Glomerular visceral epithelial cell (primary cell): ENCODE results near the gene NOTCH1.
"Not testable (repeated sequence)": the region's sequence is repeated elsewhere in the genome, so short reads cannot be mapped to it uniquely, and the experiment has no call there.

Experiments used
- DNase-seq: peaks from one replicate; pipeline ENCODE4 v3.0.0-alpha.2; 2016; ENCODE audit errors: extremely low spot score

The NOTCH1 gene

DNA sequence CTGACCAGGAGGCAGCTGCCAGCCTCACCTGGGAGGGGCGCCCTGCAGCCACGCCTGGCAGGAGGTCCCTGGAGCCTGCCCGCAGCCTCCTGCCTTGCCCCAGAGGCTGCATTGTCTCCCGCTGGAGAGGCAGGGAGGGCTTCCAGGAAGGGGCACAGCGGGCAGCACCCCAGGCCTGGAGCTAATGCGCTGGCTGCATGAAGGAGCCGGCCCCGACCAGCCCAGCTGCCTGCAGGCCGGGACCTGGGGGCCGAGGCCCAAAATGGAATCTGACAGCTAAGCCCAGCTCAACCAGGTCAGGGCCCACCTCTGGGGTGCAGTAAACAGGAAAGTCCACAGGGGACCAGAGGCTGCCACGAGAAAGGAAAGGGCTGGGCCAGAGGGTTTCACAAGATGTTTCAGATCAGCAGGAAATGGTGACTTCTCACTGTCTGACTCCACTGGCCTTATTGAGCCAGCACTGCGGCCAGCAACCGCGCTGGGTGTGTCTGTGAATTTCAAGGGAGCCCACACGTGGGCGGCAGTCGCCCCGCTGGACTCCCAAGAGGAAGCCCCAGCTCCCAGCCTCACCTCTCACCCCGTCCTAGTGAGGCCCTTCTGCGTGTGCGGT, 18.6 kb upstream of the NOTCH1 start:
- no peak for DNase-seq

DNA sequence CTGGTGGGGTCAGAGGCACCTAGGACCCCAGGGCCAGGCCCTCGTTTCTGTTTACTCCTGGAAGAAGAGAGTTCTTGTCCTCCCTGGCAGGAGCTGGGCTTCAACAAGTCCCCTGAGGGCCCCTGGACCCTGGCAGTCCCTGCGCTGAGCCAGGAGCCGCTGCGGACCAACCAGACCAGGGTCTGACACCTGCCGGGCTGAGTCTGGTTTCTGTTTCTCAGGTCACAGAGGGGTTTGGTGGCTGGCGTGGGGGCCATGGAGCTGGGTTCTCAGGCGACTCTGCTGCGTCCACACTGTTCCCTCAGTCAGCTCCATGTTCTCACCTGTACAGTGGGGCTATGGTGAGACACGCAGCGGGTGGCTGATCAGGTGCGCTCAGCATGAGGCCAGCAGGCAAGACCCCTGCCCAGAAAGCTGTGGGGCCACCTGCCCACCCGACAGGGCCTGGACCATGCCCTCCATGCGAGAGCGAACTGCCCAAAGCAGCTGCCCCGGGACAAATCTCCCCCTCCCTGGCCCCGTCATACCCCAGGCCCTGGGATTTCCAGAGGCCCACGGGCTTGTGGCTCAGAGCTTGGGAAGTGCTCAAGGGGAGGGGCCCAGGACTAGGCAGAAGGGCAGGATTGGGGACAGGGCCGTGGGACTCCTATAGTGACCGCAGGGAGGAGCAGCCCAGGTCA, 17.9 kb upstream of the NOTCH1 start:
- no peak for DNase-seq

GRCh38 chr9:136562746-136563495, 17.1 kb upstream of the NOTCH1 start:
- no peak for DNase-seq

- DNase-seq: no peak
Observed at GRCh38 chr9:136561779-136562178, 15.9 kb upstream of the NOTCH1 start.

DNA sequence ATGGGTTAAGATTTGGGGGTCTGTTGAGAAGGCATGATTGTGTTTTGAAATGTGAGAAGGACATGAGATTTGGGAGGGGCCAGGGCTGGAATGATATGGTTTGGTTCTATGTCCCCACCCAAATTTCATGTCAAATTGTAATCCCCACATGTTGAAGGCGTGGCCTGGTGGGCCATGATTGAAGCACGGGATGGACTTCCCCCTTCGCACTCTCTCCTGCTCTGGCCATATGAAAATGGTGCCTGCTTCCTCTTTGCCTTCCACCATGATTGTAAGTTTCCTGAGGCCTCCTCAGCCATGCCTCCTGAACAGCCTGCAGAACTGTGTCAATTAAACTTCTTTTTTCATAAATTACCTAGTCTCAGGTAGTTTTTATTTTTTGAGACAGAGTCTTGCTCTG, 14.7 kb upstream of the NOTCH1 start:
- DNase-seq: no peak

DNA sequence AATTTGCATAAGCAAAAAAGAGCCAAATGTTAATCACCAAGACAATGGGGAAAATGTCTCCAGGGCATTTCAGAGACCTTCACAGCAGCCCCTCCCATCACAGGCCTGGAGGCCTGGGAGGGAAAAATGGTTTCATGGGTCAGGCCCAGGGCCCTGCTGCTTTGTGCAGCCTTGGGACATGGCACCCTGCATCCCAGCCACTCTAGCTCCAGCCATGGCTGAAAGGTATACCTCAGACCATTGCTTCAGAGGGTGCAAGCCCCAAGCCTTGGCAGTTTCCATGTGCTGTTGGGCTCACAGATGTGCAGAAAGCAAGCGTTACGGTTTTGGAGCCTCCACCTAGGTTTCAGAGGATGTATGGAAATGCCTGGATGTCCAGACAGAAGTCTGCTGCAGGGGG, 13.5 kb upstream of the NOTCH1 start:
- DNase-seq: not testable (repeated sequence)

- DNase-seq: not testable (repeated sequence)
Observed at GRCh38 chr9:136558846-136559245, 13.0 kb upstream of the NOTCH1 start.

- DNase-seq: no peak
Observed at GRCh38 chr9:136558373-136558772, 12.5 kb upstream of the NOTCH1 start.

GRCh38 chr9:136557036-136557435, 11.2 kb upstream of the NOTCH1 start:
- DNase-seq: no peak

DNA sequence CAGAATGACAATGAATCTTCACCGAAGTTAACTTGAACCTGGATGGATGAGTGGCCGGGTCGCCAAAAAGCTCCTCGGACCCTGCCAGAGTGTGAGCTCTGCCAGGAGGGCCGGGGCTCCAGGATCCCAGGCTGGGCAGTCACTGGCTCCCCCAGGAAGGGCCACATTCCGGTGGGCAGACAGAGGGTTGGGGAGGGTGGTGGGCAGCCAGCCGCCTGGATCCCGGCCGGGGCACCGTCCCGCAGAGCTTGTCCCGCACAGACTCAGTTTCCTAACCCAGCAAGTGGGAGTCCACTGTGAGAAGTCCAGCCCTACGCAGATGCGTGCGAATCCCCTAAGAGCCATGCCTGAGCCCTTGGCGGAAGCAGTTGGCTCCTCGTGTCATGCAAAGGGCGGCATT, 10.3 kb upstream of the NOTCH1 start:
- DNase-seq: no peak

DNA sequence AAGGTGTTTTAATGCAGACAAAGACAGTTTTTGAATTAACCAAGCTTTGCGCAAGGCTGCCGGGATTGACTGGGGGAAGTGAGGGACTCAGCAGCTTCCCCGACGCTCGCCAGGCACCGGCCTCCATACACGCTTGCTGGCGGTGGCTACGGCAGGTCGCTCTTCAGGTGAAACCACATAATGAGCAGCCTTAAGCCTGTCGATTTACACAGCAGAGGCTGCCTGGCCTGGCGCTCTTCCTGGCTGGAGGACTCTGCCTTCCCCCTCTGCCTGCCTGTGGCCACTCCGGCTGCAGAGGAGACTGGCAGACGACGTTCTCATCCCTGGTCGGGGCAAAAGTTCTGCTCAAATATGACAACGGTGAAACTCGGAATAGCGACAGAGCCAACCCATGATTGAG, 9.0 kb upstream of the NOTCH1 start:
- DNase-seq: no peak

DNA sequence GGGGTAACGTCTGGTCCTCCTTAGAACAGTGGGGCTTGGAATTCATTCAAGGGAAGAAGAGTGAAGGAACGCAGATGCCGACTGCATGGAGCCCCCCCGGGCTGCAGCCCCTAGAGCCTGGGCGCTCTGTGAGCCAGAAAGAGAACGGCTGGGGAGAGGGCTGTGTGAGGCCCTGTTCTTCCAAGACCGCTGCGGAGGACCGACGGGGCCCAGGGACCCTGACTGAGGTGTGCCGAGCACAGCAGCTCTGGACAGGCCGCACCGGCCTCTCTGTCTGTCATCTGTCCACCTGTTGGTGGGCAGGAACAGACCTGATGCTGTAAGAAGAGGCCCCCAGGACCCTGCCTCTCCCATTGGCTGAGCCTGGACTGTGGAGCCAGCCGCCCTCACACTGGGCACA, 7.7 kb upstream of the NOTCH1 start:
- DNase-seq: no peak

DNA sequence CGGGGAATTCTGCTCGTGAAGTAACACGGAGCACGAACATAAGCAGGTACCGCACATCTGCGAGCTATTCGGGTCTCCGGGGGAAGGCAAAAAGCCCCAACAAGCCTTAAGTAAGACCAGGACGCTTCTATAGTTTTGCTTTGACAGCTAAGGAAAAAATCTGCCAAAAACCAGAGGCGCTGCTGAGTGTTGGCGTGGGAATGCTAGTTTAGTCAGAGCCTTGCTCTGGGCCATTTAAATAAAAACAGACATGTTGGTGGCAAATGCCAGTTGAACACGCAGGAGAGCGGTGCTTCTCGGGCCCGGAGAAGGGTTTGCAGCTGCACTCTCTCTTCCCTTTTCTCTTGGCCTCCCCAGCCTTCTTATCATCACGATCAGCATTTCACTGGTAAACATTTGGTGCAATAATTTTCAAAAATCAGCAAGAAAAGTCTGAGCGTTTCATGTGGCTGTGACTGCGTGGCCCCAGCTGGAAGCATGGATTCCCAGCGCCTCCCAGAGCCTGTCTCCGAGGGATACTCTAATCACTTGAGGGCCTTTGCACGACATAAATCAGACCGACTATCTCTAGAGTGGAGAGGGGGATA, 6.4 kb upstream of the NOTCH1 start:
- DNase-seq: no peak

- peak; percentile 62 for DNase-seq
Observed at GRCh38 chr9:136551401-136552116, 5.7 kb upstream of the NOTCH1 start.

DNA sequence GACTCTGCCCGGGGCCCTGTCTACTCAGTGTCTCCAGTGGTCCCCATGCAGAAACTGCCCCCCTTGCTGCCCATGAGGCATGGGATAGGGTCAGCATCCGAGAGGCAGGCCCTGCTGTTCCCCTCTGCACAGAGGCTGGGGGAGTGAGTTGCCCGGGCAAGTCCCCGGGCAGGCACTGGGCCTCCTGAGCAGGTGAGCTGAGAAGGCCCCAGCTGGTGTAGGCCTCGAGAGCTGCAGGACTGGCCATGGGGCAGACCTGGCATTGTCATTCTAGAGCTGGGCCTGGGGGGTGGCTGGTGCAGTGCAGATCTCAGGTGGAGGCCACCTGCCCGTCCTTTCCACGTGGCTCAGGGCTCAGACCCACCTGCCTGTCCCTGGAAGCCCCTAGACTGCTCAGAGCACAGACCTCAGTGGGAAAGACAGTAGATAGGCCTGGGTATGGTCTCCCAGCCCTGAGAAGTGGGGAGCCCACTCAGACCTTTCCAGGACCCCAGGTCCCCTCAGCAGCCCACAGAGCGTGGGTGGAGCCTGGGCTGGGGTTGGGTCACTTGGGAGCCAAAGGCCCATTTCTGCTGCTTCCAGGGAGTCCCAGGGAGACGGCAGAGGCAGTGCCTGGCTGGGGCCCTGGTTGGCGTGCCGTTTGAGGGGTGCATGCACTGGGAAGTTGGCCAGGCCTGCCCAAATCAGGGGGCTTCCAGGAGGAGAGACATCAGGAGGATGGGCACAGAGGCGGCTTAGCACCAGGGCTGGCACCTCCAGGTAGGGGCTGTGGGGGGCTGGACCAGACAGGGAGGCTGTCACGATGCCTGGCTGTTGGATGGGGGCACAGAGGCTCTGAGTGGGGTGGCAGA, 4.8 kb upstream of the NOTCH1 start:
- DNase-seq: no peak

DNA sequence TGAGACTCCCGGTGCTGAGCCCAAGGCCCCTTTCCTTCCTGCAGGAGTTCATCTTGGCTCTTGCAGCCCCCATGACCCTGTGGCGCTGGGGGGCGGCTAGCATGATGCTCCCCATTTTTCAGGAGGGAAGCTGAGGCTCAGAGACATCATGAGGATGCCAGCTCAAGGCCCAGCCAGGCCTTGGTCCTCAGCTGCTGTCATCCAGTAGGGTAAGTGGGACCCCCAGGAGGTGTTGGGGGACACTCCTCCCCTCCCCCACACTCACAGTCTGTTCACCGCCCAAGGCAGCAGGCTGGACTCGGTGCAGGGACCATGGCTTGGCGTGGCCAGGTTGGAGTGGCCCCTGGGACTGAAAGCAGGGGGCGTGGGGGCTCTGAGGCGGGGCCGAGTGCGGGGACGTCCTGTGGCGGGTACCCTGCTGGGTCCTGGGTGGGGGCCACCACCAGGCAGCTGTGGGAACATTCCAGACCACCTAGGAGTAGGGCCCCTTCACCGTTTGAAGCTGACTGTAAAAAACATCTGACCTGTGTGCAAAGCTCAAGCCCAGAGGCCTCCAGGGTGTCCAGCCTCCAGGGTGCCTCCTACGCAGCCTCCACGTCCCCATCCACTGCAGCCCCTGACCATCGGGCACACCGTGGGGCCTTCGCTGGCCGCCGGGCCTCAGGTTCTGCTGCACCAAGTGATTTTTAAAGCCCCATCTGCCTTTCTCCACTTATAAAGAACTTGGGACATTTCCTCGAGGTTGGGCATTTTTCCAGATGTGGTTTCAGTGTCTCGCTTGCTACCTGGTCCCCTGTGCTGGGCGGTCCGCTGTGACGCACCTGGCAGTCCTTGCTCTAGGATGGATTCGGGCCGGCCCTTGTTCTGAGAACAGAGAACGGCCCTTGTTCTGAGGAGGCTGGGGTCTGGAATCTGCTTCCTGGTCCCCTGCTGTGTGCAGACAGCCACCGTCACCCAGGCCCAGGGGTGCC, 3.4 kb upstream of the NOTCH1 start:
- no peak for DNase-seq

GRCh38 chr9:136547508-136548215, 1.8 kb upstream of the NOTCH1 start:
- DNase-seq: no peak

GRCh38 chr9:136546697-136547501, 1.1 kb upstream of the NOTCH1 start:
- peak; percentile 51 for DNase-seq

DNA sequence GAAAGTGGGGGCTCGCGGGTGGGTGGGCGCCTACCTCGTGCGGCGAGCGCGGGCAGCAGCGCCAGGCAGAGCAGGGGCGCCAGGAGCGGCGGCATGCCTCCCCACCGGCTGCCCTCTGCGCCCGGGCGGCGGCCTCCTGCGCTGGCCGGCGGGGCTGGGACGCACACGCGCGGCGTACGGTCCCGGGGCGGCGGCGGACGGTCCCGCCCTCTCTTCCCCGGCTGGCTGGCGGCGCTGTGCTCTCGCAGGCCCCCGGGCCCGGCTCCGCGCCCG, 220 bp downstream of the NOTCH1 start:
- DNase-seq: no peak
